HepG2 (cell line): ENCODE data around the gene CC2D1A.

Experiments
- CREM ChIP-seq, 2 experiments: sonication (generic) in 1 of 2; formaldehyde crosslinking in 1 of 2; IDR thresholded peaks; 2 replicates each; pipeline versions ENCODE4 v1.4.0 to v1.6.1; 2016 to 2020; ENCODE audit warnings: antibody characterized with exemption in 1 of 2, mild to moderate bottlenecking in 1 of 2, missing genetic modification reagents in 1 of 2
- FOXP1 ChIP-seq, 2 experiments: fragments of 450-650 bp in 1 of 2; IDR thresholded peaks; 2 replicates each; pipeline ENCODE4 v1.6.1; 2017 to 2018; ENCODE audit warnings: antibody characterized with exemption in 1 of 2
- GFI1 ChIP-seq: sonication (generic); formaldehyde crosslinking; IDR thresholded peaks from 2 replicates; pipeline ENCODE4 v1.5.0; 2020; ENCODE audit warnings: missing genetic modification reagents, mild to moderate bottlenecking, borderline replicate concordance
- PTBP1 ChIP-seq: fragments of 200-400 bp; formaldehyde crosslinking; IDR thresholded peaks from 2 replicates; pipeline ENCODE4 v1.6.1; 2018; ENCODE audit warnings: low read length, low read depth; ENCODE audit not compliant: poor library complexity, severe bottlenecking
- TF ChIP-seq, protein P1 (sequence below): sonication (generic); formaldehyde crosslinking; IDR thresholded peaks from 2 replicates; pipeline ENCODE4 v1.5.0; 2020; ENCODE audit warnings: mild to moderate bottlenecking, missing genetic modification reagents, moderate library complexity
- TF ChIP-seq, protein P2 (sequence below): sonication (generic); formaldehyde crosslinking; IDR thresholded peaks from 2 replicates; pipeline ENCODE4 v1.5.0; 2020; ENCODE audit warnings: missing genetic modification reagents

DNA sequence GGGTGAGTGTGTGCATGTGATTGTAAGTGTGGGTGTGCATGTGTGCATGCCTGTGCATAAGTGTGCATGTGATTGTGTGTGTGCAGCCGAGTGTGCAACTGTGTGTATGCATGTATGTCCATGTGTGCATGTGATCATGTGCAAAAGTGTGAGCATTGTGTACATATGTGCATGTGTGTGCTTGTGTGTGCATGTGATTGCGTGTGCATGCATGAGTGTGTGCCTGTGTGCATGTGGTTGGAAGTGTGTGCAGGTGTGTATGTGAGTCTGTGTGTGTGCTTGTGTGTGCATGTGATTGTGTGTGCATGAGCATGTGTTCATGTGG lies 28.7 kb downstream of the CC2D1A start:
- TF ChIP-seq, protein P1, sequence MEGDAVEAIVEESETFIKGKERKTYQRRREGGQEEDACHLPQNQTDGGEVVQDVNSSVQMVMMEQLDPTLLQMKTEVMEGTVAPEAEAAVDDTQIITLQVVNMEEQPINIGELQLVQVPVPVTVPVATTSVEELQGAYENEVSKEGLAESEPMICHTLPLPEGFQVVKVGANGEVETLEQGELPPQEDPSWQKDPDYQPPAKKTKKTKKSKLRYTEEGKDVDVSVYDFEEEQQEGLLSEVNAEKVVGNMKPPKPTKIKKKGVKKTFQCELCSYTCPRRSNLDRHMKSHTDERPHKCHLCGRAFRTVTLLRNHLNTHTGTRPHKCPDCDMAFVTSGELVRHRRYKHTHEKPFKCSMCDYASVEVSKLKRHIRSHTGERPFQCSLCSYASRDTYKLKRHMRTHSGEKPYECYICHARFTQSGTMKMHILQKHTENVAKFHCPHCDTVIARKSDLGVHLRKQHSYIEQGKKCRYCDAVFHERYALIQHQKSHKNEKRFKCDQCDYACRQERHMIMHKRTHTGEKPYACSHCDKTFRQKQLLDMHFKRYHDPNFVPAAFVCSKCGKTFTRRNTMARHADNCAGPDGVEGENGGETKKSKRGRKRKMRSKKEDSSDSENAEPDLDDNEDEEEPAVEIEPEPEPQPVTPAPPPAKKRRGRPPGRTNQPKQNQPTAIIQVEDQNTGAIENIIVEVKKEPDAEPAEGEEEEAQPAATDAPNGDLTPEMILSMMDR (CRISPR knock-in tag), result no peak
- TF ChIP-seq PTBP1, result no peak
- TF ChIP-seq FOXP1 (IDR thresholded peaks at IDR 0.05), result no peak
- TF ChIP-seq FOXP1 (CRISPR knock-in tag; IDR thresholded peaks at IDR 0.05), result no peak
- no peak for TF ChIP-seq CREM (IDR thresholded peaks at IDR 0.05)
- no peak for TF ChIP-seq CREM (CRISPR knock-in tag; IDR thresholded peaks at IDR 0.05)
- TF ChIP-seq GFI1, result no peak
- TF ChIP-seq, protein P2, sequence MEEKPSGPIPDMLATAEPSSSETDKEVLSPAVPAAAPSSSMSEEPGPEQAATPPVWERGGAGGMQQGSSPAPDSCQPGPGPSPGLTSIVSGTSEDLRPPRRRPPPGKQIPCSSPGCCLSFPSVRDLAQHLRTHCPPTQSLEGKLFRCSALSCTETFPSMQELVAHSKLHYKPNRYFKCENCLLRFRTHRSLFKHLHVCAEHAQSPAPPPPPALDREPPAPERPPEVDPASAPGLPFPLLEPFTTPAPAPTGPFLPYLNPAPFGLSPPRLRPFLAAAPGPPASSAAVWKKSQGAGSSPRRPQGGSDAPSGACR (CRISPR knock-in tag), result no peak
